DMS153 treated with DMSO at 0.1 percent for 48 hours (cell line): ENCODE measurements around the gene PTPRJ.
"Not testable (repeated sequence)": the region's sequence is repeated elsewhere in the genome, so short reads cannot be mapped to it uniquely, and the experiment has no call there.

Experiments used
- DNase-seq: peaks from one replicate; lab custom pipeline; 2025; ENCODE audit not compliant: unreplicated experiment; lab: John Stamatoyannopoulos, UW

Gene PTPRJ

GRCh38 chr11:48190906-48191654 is 210.7 kb downstream of the PTPRJ start:
- not testable (repeated sequence) for DNase-seq

GRCh38 chr11:48193876-48194275 is 213.5 kb downstream of the PTPRJ start:
- DNase-seq, result no peak

- no peak for DNase-seq
Observed at GRCh38 chr11:48207881-48208280, 227.5 kb downstream of the PTPRJ start.

GRCh38 chr11:48210052-48210451 is 229.7 kb downstream of the PTPRJ start:
- no peak for DNase-seq

- no peak for DNase-seq
Observed at GRCh38 chr11:48216510-48216909, 236.2 kb downstream of the PTPRJ start, which contains the start of gene OR4B1. TSS of gene OR4B1 (plus strand) at chr11:48216810. CDS start at chr11:48216810, 0 bp downstream.
